T1000 (cell line): ENCODE measurements around the gene RAD51B.
"Not testable (repeated sequence)": the region's sequence is repeated elsewhere in the genome, so short reads cannot be mapped to it uniquely, and the experiment has no call there.

Experiments used
- DNase-seq: peaks from one replicate; lab custom pipeline; 2025; ENCODE audit warnings: mixed read lengths; lab: John Stamatoyannopoulos, UW

The RAD51B gene

GRCh38 chr14:68274725-68275124 lies 455.1 kb downstream of the RAD51B start:
- DNase-seq: no peak

- DNase-seq: peak; percentile 52
These were observed 459.2 kb downstream of the RAD51B start for GRCh38 chr14:68278576-68279436.

DNA sequence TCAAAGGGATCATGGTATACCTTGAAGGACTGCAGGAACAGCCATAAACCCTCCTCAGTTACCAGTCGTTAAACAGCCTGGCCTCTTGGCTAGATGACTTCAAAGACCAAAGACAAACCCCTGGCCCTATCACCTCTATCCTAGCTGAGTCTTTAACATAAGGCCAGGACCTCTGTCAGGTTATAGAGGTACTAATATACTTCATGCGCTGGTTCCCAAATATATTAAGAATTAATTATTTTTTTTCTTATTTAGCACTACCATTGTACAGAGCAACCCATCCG lies 459.8 kb downstream of the RAD51B start:
- no peak for DNase-seq

GRCh38 chr14:68279777-68280233 lies 460.2 kb downstream of the RAD51B start:
- DNase-seq: no peak

GRCh38 chr14:68281497-68281896 lies 461.9 kb downstream of the RAD51B start:
- DNase-seq: no peak

- no peak for DNase-seq
These were observed 463.1 kb downstream of the RAD51B start for GRCh38 chr14:68282479-68283377.

DNA sequence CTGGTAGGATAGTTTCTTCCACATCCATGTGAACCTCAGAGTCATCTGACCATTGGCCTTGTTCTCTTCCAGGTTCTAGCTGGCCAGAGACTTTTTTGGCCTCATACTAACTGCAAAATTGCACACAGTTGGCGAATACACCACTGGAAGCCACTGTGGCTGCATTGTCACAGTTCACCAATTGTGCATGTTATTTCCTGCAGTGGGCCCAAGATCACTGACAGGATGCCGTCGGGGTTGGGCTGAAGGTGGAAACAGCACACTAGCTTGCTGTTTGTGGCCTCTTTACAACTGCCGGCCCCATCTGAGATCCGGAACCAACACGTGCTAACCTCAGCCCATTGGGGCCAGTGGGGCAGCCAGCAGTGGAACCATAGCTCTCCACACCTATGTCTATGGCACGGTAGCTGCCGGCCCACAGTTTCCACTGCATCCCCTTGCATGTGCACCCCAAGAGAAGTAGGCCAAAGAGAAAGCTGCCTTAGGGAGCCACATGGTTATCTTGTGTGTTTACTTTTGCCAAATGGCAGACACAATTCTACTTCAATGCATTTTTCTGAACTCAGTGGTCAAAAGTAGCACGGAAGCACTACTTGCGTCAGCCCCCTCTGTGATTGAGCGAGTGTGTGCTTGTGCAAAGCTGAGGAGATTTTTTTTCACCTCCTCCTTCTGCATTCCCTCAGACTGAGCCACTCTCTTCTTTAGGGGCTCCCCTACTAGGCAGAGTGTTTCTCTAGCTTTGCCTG lies 464.0 kb downstream of the RAD51B start:
- DNase-seq: no peak

DNA sequence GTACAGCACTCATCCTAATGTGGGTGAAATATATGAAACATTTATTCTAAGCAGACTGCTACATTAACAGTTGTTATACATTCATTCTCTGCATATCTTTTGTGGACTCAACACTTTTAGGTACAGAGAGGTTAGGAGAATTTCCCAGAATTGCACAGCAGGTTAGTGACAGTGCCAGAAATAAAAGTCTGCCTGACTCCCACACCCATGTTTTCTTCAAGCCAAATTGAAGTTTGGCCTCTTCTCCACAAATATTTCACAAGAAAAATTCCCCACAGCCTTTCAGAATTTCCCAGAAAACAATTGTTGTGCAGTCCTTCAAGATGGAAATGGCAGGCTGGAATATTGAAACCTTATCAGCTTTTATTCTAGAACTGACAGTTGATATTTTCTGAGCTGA lies 464.8 kb downstream of the RAD51B start:
- DNase-seq: no peak

DNA sequence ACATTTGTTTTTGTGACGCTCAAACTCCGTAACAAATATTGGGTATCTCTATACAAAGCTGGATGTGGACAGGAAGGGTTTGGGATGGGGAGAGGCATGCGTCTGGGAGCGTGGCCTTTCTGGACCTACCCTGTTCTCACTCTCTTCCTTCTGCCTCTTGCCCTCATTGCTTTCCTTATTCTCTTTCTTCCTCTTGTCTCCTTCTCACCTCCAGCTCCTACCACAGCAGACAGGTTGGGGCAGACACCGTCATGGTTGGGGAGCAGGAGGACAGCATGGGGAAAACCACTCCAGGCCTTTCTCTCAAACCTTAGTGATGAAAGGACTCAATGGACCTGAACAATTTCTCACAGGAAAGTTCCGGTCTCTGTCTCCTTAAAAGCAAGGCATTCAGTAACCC lies 465.3 kb downstream of the RAD51B start:
- no peak for DNase-seq

- no peak for DNase-seq
These were observed 466.0 kb downstream of the RAD51B start for GRCh38 chr14:68285421-68286179.

DNA sequence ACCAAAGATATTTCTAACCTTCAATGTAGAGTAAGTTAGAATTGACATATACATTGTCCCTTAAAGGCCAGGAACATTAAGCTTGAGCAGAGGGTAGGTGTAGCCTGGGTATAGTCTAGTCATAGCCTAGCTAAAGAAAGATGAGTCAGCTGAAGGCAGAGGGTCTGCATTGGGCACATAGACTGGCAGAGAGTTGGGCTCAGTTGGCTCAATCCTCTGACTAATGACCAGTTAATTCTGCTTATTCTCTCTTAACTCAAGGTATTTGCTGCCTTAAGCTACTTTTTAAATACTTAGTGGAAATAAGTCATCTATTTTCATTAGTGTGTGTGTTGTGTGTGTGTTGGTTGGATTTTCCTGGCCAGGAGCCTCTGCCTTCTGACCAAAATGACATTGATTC lies 467.1 kb downstream of the RAD51B start:
- DNase-seq: no peak

DNA sequence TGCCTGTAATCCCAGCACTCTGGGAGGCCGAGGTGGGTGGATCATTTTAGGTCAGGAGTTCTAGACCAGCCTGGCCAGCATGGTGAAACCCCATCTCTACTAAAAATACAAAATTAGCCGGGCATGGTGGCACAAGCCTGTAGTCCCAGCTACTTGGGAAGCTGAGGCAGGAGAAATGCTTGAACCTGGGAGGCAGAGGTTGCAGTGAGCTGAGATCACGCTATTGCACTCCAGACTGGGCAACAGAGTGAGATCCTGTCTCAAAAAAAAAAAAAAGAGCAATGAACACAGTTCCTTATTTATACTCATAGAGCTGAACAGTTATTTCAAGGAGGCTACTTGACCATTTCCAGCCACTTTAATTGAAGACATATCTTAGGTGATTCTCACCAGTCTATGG lies 469.9 kb downstream of the RAD51B start:
- DNase-seq: not testable (repeated sequence)

DNA sequence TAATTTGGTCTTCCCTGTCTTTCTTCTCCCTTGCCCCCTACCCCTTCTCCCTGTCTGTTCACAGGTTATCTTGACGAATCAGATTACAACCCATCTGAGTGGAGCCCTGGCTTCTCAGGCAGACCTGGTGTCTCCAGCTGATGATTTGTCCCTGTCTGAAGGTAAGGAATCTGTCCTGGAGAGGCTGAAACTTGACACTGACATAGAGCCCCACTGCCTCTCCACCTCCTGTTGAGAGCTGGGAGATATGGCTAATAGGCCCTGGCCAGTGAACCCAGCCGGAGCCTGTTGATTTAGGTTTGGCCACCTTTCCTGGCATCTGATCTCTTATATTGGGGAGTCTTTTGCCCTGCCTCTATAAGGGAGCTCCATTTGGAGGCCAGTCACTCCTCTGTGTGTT lies 472.2 kb downstream of the RAD51B start:
- DNase-seq: no peak

GRCh38 chr14:68292441-68293215 lies 473.0 kb downstream of the RAD51B start:
- DNase-seq: no peak

- DNase-seq: no peak
These were observed 473.8 kb downstream of the RAD51B start for GRCh38 chr14:68293404-68293803.

GRCh38 chr14:68295316-68295816 lies 475.8 kb downstream of the RAD51B start:
- DNase-seq: no peak

DNA sequence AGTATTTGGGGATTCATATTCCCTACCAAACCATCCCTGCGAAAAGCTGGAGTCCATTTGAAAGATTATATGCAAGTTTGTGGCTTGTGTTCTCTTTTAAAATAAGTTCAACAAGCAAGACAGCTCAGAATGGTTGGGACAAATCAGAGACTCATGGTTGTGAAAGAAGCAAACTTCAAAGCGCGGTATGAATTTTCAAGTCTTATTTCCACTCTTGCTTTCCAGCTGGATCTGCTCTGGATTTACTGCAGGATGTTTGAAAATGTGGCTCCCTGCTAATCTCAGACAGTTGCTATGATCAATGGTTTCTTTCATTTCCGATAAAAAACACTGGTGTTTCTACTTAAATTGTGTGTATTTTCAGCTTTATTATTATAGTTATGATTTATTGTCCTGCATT lies 477.5 kb downstream of the RAD51B start:
- DNase-seq: no peak

DNA sequence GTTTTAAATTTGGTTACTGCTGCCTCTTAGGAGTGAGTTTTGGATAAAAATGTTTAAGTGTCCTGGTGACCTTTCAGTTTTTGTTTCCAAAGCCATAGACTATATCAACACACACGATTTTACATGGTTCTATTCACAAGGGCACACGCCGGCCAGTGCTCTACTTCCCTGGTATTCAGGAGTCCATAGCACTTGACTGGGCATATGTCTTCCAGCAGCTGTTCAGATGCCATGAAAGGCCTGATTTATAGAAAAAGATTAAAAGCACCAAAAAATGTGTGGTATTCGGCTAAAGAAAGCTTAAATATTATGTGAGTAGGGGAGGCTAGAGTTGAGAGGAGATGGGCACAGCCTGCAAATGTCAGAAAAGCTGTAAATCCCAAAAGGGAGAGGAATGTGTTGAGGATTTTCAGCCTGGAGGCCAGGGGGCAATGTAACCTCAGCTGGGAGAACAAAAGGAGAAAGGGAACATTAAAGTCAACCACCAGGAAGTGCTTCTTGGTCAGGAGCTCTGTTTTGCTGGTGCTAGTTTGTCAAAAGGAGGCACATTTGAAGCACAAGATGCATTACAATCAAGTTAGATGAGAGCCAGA lies 478.4 kb downstream of the RAD51B start:
- DNase-seq: no peak

GRCh38 chr14:68300608-68301007 lies 481.0 kb downstream of the RAD51B start:
- DNase-seq: no peak

DNA sequence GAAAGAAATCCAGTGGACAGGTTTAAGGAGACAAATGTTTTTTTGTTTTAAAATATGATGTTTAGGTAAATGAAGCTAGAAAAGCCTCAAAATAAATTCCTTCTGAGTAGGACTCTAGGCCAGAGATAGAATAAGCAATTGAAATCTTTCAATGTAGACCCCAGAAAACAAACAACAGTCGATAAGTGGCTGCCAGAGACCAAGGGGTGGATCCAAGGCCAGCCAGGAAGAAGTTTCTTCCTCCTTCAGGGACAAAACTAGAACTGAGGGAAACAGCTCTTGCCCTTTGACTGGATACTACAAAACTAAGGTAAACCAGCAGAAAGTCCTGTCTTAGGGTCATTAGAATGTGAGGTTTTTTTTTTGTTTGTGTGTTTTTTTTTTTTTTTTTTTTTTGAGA lies 481.6 kb downstream of the RAD51B start:
- no peak for DNase-seq
